Heart right ventricle (tissue), 16 donors: ENCODE results near the gene DNAH3. TPM values are rescaled to one million over a fixed set of nuclear protein-coding genes. Genes with fewer than 3 reads are reported as not detected.

Source experiments
- ATAC-seq, 8 donors: fragments of 200-7000 bp; cut with Tn5 transposase; one replicate each; pipeline ENCODE4 v1.9.1; 2020; ENCODE audit warnings: mild to moderate bottlenecking in 8 of 8, moderate library complexity in 8 of 8, moderate number of reproducible peaks in 1 of 8
- DNase-seq, 2 donors: peaks; one replicate each; pipeline ENCODE4 v3.0.0-alpha.2; 2020
- H3K27ac ChIP-seq, 10 donors: fragments of 200-600 bp; sonication (generic) in 2 of 10; one replicate each; pipeline versions ENCODE4 v1.5.0 to v1.8.0; 2020 to 2022; ENCODE audit warnings: mild to moderate bottlenecking in 3 of 10
- H3K27me3 ChIP-seq, 7 donors: fragments of 200-600 bp; one replicate each; pipeline ENCODE4 v1.8.0; 2021 to 2022; ENCODE audit warnings: mild to moderate bottlenecking in 2 of 7
- H3K36me3 ChIP-seq, 9 donors: fragments of 200-600 bp; sonication (generic) in 1 of 9; one replicate each; pipeline versions ENCODE4 v1.5.0 to v1.8.0; 2020 to 2022; ENCODE audit warnings: mild to moderate bottlenecking in 2 of 9
- H3K4me1 ChIP-seq, 9 donors: fragments of 200-600 bp; sonication (generic) in 1 of 9; one replicate each; pipeline versions ENCODE4 v1.5.0 to v1.8.0; 2020 to 2022; ENCODE audit warnings: mild to moderate bottlenecking in 4 of 9
- H3K4me3 ChIP-seq, 10 donors: fragments of 200-600 bp; sonication (generic) in 2 of 10; one replicate each; pipeline versions ENCODE4 v1.5.0 to v1.8.0; 2020 to 2022; ENCODE audit warnings: mild to moderate bottlenecking in 7 of 10, moderate library complexity in 2 of 10
- H3K9me3 ChIP-seq, 11 donors: fragments of 200-600 bp in 10 of 11; sonication (generic) in 2 of 11; one replicate each; pipeline versions ENCODE4 v1.5.0 to v1.8.0; 2013 to 2022; ENCODE audit warnings: mild to moderate bottlenecking in 2 of 11, control low read depth in 1 of 11, moderate library complexity in 1 of 11
- WGBS, 2 donors: extraction: QIAGEN DNeasy Blood & Tissue Kit; methylation state at CpG; one replicate each; pipeline ENCODE4 v1.1.7; 2013; ENCODE audit warnings: inconsistent platforms in 1 of 2; 5-methylcytosine and 5-hydroxymethylcytosine counted together
- intact Hi-C, 10 donors: fragments of 100-400 bp; cut with DNase I; formaldehyde crosslinking; loops; one replicate each; pipeline versions ENCODE4 v1.11.1 to v1.14.2; 2022
- polyA plus RNA-seq, 2 donors: library from polyadenylated mRNA; stranded (reverse); fragments of 200-250 nt; gene quantifications; one replicate each; pipeline ENCODE4 v1.2.3, GENCODE V29; 2013
- total RNA-seq, 10 donors: library from RNA; stranded (reverse); fragmentation: NEBNext Ultra II Directional in 3 of 10; extraction: Animal tissue kit (Norgen Biotek cat#: 25700) in 3 of 10; gene quantifications; one replicate each; pipeline versions ENCODE4 v1.2.1 to v1.2.4, GENCODE V29; 2021 to 2023
- TF ChIP-seq, protein P1 (sequence below), 9 donors: fragments of 200-600 bp; sonication (generic) in 2 of 9; IDR thresholded peaks; one replicate each; pipeline versions ENCODE4 v1.5.0 to v1.8.0; 2021 to 2022; ENCODE audit warnings: antibody characterized with exemption in 9 of 9, mild to moderate bottlenecking in 5 of 9, moderate library complexity in 1 of 9
- donor health status: Arrhythmogenic right ventricular cardiomyopathy.
- donor health status: ischemic (EF 13 %, LVEDD 7.1; RV severe dilation, severe dysfunction).
- donor health status: healthy with polysubstance abuse.
- donor health status: DM: no; HTN: yes; CAD: no.
- donor health status: DM: no; HTN: no; CAD: no.
- donor health status: ischemic (EF 25% LVEDD 6.9; RV normal size, moderate dysfunction).
- donor health status: ischemic (EF 25% LVEDD 5.7; RV mildly dilated, moderate dysfunction).
- donor health status: healthy.
- donor health status: DM: yes; HTN: yes; CAD: no.
- donor health status: Ischemic cardiomyopathy.
- donor health status: ischemic (EF 35%, LVEDD 5.7; RV mildly dilated, moderate dysfunction).
- donor health status: nonischemic (EF 11% LVEDD 7.7; RV severe dilation, severe dysfunction).
- donor health status: DM: yes; HTN: yes; CAD: no.
- donor health status: PGD.
- donor health status: ischemic (EF 29% LVEDD 5.4; RV normal size, mild dysfunction).
- donor health status: nonischemic (EF 23%, LVEDD 6.1; RV moderate dilation, normal function).

Gene DNAH3
- total and polyA plus RNA-seq, 12 donors = 0.39 to 3.7 (median 1.0) TPM; not detected in 1

DNA sequence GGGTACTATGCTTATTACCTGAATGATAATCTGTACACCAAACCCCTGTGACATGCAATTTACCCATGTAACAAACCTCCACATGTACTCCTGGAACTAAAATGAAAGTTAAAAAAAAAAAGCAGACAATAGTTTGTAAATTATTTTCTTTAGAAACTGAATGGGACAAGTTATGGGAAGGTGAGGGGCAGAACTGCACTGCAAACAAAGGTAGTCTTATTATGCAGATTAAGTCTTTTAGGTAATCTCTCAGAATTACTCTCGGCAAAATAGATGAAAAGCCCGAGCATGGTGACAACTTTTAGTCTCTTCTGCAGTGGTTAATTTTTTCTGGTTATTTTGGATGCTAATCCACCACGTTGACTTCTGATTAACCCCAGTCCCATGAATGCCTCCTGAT, 33.3 kb upstream of the DNAH3 start:
- TF ChIP-seq, protein P1, sequence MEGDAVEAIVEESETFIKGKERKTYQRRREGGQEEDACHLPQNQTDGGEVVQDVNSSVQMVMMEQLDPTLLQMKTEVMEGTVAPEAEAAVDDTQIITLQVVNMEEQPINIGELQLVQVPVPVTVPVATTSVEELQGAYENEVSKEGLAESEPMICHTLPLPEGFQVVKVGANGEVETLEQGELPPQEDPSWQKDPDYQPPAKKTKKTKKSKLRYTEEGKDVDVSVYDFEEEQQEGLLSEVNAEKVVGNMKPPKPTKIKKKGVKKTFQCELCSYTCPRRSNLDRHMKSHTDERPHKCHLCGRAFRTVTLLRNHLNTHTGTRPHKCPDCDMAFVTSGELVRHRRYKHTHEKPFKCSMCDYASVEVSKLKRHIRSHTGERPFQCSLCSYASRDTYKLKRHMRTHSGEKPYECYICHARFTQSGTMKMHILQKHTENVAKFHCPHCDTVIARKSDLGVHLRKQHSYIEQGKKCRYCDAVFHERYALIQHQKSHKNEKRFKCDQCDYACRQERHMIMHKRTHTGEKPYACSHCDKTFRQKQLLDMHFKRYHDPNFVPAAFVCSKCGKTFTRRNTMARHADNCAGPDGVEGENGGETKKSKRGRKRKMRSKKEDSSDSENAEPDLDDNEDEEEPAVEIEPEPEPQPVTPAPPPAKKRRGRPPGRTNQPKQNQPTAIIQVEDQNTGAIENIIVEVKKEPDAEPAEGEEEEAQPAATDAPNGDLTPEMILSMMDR (IDR thresholded peaks at IDR 0.05) = no peak
- no peak for ATAC-seq
- no peak for DNase-seq
- Histone ChIP-seq H3K4me1 (peaks cover 0 to 8% (median 3%) of the 10 kb centered on the region in 9 donors), H3K4me3 (no peak overlapping the region), H3K27ac (no peak overlapping the region), H3K36me3 (peaks cover 0 to 51% (median 29%) of the 10 kb centered on the region in 9 donors), H3K27me3 (no peaks in the 10 kb centered on the region), H3K9me3 (peaks cover 0 to 8% (median 0%) of the 10 kb centered on the region in 11 donors)
- 76 to 84% methylated on average over 3 of the region's 3 CpGs for WGBS, 2 donors
- intact Hi-C loops = loop anchor here in 5 of 10 donors (10.0 kb wide), 4 partner anchors 91 to 1131 kb away; partner anchors contain the start of gene CRYM (in 1 of the 5)

DNA sequence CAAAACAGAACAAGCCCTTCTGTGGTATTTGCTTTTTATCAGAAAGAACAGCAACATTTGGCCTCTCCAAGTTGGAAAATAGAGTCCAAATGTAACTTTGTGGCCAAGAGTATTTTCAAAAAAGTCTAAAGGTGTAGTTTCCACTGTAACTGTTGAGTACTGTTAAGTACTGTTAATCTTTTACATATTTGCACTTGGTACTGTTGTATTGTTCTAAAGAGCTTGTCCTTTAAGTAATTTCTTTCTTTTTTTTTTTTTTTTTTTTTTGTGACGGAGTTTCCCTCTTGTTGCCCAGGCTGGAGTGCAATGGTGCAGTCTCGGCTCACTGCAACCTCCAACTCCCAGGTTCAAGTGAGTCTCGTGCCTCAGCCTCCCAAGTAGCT, 29.3 kb upstream of the DNAH3 start:
- TF ChIP-seq, protein P1 (IDR thresholded peaks at IDR 0.05) = no peak
- no peaks in the 10 kb centered on the region for H3K27me3 ChIP-seq
- WGBS, 2 donors = 86 to 98% methylated on average over 2 to 3 of the region's 3 CpGs
- intact Hi-C loops = loop anchor here in 6 of 10 donors (10.0 kb wide), 5 partner anchors 95 to 1495 kb away; partner anchors contain the start of gene CRYM (in 1 of the 6)
- peak overlapping the region in 3 of 10 donors; percentile 21 to 37 (median 25) for H3K27ac ChIP-seq
- DNase-seq = no peak
- peaks cover 0 to 9% (median 0%) of the 10 kb centered on the region in 9 donors for H3K4me1 ChIP-seq
- peak in 1 of 8 donors; percentile 34 for ATAC-seq
- peaks cover 0 to 8% (median 0%) of the 10 kb centered on the region in 11 donors for H3K9me3 ChIP-seq
- no peak overlapping the region for H3K4me3 ChIP-seq
- H3K36me3 ChIP-seq = peaks cover 0 to 90% (median 43%) of the 10 kb centered on the region in 9 donors

DNA sequence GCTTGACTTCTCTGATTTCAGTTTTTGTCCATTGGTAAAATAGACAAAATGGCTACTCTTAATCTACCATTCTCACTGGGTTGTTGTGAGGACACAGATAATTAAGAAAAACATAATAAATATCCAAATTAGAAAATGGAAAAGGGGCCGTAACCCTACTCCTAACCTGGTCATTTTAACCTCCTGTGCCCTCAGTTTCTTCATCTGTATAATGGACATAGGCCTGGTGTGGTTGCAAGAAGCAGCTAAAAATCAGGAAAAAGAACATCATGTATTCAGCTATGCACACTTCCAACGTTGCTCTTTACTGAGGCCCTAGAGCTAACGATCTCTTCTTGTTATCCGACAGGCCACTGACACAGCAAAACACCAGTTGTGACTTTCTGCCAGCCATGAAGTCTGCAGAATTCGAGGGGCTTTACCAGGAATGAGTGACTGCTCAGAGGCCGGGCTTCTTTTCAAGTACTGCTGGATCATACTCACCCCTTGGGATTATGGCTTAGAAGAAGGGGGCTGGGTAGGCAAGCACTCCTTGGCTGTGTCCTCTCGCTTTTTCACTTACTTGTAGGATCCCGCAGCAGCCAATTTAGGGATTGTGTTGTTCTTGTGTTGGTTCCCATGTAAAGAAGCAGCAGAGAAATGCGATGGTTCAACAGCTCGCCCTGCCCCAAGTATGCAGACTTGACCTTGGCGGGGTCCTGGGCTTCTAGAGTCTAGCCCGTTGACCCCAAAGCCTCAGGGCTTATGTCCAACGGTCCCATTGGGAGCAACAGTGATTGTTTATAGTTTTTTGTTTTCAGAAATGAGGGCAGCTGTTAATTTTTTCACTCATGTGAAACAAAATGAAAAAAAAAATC, 28.7 kb upstream of the DNAH3 start:
- WGBS, 2 donors = 72 to 74% methylated on average over 13 of the region's 13 CpGs
- H3K4me1 ChIP-seq = peaks cover 0 to 9% (median 0%) of the 10 kb centered on the region in 9 donors
- peak in 1 of 2 donors; percentile 15 for DNase-seq
- peak in 7 of 8 donors; percentile 22 to 92 (median 62) for ATAC-seq
- H3K27ac ChIP-seq = peak overlapping the region in 3 of 10 donors; percentile 21 to 37 (median 25)
- H3K9me3 ChIP-seq = peaks cover 0 to 8% (median 0%) of the 10 kb centered on the region in 11 donors
- intact Hi-C loops = loop anchor here in 1 of 10 donors (10.0 kb wide), 1 partner anchor 1495 kb away; no protein-coding TSS in a partner anchor
- peaks cover 0 to 96% (median 50%) of the 10 kb centered on the region in 9 donors for H3K36me3 ChIP-seq
- H3K27me3 ChIP-seq = no peaks in the 10 kb centered on the region
- TF ChIP-seq, protein P1 (IDR thresholded peaks at IDR 0.05) = no peak
- H3K4me3 ChIP-seq = no peak overlapping the region

DNA sequence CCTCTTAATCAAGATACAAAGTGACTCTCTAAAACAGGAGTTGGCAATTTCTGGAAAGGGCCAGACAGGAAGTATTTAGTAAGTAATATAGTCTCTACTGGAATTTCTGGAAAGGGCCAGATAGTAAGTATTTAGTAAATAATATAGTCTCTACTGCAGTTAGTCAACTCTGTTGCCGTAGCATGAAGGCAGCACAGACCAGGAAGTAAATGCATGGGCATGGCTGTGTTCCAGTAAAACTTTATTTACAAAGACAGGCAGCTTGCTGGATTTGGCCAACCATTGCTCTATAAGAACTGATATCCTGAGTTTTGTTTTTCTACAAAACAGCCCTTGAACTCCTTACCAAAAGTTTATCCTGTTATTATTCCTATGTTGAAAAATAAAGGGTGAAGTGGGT, 24.8 kb upstream of the DNAH3 start:
- Histone ChIP-seq H3K9me3 (no peaks in the 10 kb centered on the region), H3K27me3 (no peaks in the 10 kb centered on the region), H3K4me1 (peaks cover 0 to 9% (median 0%) of the 10 kb centered on the region in 9 donors), H3K27ac (no peak overlapping the region), H3K4me3 (no peak overlapping the region), H3K36me3 (peaks cover 0 to 100% (median 65%) of the 10 kb centered on the region in 9 donors)
- intact Hi-C loops = loop anchor here in 1 of 10 donors (10.0 kb wide), 1 partner anchor 1499 kb away; no protein-coding TSS in a partner anchor
- DNase-seq = no peak
- no peak for ATAC-seq
- TF ChIP-seq, protein P1 (IDR thresholded peaks at IDR 0.05) = no peak
- 33 to 90% methylated on average over 1 of the region's 1 CpG for WGBS, 2 donors
